ENCODE measurements around the gene ATG9A. TPM values are rescaled to one million over a fixed set of nuclear protein-coding genes. Genes with fewer than 3 reads are reported as not detected.

Gene ATG9A
- total and polyA plus RNA-seq, 9 of the 15 experiments (the other 6 are each of a cell fraction or from before 2014, with no cell fraction given) = 0.25 to 65.6 (median 23.4) TPM

- Histone ChIP-seq H3K9ac (ENCODE audit: insufficient read depth in 1 of 2, low read depth in 2 of 2, low read length in 2 of 2) (no peak overlapping the region; a peak in 1 of 4 replicates), H2AFZ (ENCODE audit: low read depth, low read length) (no peak overlapping the region), H3K36me3 (ENCODE audit: control insufficient read depth, insufficient read depth, low read length) (no peaks in the 10 kb centered on the region), H3K27ac (ENCODE audit: extremely low read depth, low read depth, low read length) (no peak overlapping the region), H3K4me2 (ENCODE audit: insufficient read depth, low read length) (no peak overlapping the region), H3K9me3 (replicated peaks; ENCODE audit: control insufficient read depth, insufficient read depth, low read depth, low read length) (no peaks in the 10 kb centered on the region), H3K27me3 (ENCODE audit: control insufficient read depth in 2 of 2, insufficient read depth in 2 of 2, low read length in 2 of 2) (no peaks in the 10 kb centered on the region), H3K4me1 (replicated peaks in 1 of 2; ENCODE audit: control insufficient read depth in 2 of 2, insufficient read depth in 2 of 2, low read length in 2 of 2) (peaks cover 2 to 6% of the 10 kb centered on the region in 2 experiments; a peak in 2 of 5 replicates), H3K79me2 (ENCODE audit: control insufficient read depth, insufficient read depth, low read length) (no peaks in the 10 kb centered on the region), H3K9me1 (ENCODE audit: control insufficient read depth, insufficient read depth, low read length) (no peaks in the 10 kb centered on the region), H4K20me1 (replicated peaks; ENCODE audit: control insufficient read depth, insufficient read depth, low read length) (no peaks in the 10 kb centered on the region), H3K4me3 (no peak overlapping the region)
- intact Hi-C loops (cut with micrococcal nuclease) = no loop called here
- ChIA-PET POLR2A (interaction anchor here (2.1 kb wide), 1 partner anchor 9 kb away, joined by 7 read pairs; no protein-coding TSS in a partner anchor), CTCF (ENCODE audit: low intra/inter-chr PET ratio) (no interaction called here)
- 42% methylated on average over 5 of the region's 5 CpGs for WGBS (ENCODE audit: insufficient coverage, low coverage, missing lambda C conversion rate)
- FAIRE-seq (no peak), ATAC-seq (no peak), DNase-seq (ENCODE audit: extremely low read depth in 1 of 4, low spot score in 3 of 4) (no peak)
- BruUV-seq (replicated peaks) = no TSS peak
- in situ Hi-C loops (cut with MboI) = no loop called here
- TF ChIP-seq GTF2A2 (tag; IDR thresholded peaks at IDR 0.05) (no peak), NFIC (IDR thresholded peaks at IDR 0.05) (no peak), DNMT1 (IDR thresholded peaks at IDR 0.05) (no peak), ZNF830 (CRISPR knock-in tag; IDR thresholded peaks at IDR 0.05) (no peak), IRF2 (CRISPR knock-in tag; IDR thresholded peaks at IDR 0.05) (no peak), MAFG (tag; conservative IDR thresholded peaks at IDR 0.05) (no peak), NR2C1 (IDR thresholded peaks at IDR 0.05) (no peak), NR2C1 (tag; IDR thresholded peaks at IDR 0.05) (no peak), MNT (conservative IDR thresholded peaks at IDR 0.05) (no peak)
Observed at GRCh38 chr2:219270055-219270372, 40.6 kb upstream of the ATG9A start.
